GM18873 (cell line): Measurements from ENCODE around the gene CLEC2L.

Experiments
- ATAC-seq: cut with Tn5 transposase; IDR thresholded peaks from one replicate; pipeline ENCODE4 v1.9.1; 2021; ENCODE audit warnings: mild to moderate bottlenecking, moderate library complexity, moderate number of reproducible peaks; ENCODE audit not compliant: unreplicated experiment, low FRiP score

The CLEC2L gene

GRCh38 chr7:139523199-139523941 lies at the start of gene CLEC2L:
TSS of gene CLEC2L (plus strand) at chr7:139523685. CDS start at chr7:139523928, 243 bp downstream.
- ATAC-seq = no peak

GRCh38 chr7:139476139-139476538 lies 47.3 kb upstream of the CLEC2L start:
- ATAC-seq = no peak

DNA sequence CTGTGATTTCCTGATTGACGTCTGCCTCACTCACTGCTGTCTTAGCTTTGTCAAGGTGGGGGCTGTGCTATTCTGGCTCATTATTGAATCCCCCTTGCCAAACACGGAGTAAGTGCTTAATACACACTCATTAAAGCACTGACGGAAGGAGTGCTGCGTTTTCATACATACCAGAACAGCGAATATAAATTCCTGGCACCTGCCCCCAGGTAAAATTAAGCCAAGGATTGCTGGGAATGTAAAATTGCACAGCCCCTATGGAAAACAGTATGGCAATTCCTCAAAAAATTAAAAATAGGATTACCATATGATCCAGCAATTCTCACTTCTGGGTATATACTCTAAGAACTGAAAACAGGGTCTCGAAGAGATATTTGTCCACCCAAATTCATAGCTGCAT lies 46.6 kb upstream of the CLEC2L start:
- ATAC-seq = no peak

GRCh38 chr7:139479620-139480019 lies 43.9 kb upstream of the CLEC2L start:
- ATAC-seq = no peak

GRCh38 chr7:139481364-139481763 lies 42.1 kb upstream of the CLEC2L start:
- ATAC-seq = no peak

DNA sequence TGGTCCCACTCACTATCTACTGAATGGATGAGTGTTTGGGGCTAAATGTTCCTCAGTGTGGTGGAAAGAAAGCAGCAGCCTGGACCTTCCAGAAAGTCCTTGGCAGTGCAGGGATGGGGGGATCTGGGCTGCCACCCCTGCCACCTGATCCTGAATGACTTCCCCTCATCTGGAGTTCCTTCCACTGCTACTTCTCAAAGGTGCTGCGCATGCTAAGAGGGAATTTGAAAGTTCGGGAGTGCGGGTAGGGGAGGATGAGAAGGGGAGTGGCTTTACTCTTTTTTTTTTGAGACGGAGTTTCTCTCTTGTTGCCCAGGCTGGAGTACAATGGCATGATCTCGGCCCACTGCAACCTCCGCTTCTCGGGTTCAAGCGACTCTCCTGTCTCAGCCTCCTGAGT lies 41.4 kb upstream of the CLEC2L start:
- ATAC-seq = no peak

- ATAC-seq = no peak
Measured at GRCh38 chr7:139482662-139483466, 40.6 kb upstream of the CLEC2L start.

- no peak for ATAC-seq
Measured at GRCh38 chr7:139487366-139488080, 36.0 kb upstream of the CLEC2L start.

DNA sequence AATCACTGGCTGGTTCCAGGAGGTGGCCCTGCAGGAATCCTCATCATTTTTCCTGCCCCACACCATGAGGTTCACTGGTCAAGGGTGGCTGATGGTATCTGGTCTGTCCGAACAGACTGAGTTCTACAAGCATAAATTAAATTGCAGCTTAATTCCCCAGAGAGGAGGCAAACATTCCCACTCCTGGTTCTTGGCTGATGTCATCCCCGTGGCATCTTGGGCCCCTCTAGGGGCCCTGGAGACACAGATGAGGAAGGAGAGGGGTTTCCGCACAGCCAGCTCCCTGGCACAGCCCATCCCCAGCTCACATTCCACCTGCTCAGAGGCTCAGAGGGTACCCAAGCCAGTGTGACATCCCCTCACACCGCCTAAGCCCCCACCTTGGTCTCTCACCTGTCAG lies 34.7 kb upstream of the CLEC2L start:
- no peak for ATAC-seq

GRCh38 chr7:139490130-139490529 lies 33.4 kb upstream of the CLEC2L start:
- no peak for ATAC-seq

GRCh38 chr7:139492293-139492692 lies 31.2 kb upstream of the CLEC2L start:
- no peak for ATAC-seq

DNA sequence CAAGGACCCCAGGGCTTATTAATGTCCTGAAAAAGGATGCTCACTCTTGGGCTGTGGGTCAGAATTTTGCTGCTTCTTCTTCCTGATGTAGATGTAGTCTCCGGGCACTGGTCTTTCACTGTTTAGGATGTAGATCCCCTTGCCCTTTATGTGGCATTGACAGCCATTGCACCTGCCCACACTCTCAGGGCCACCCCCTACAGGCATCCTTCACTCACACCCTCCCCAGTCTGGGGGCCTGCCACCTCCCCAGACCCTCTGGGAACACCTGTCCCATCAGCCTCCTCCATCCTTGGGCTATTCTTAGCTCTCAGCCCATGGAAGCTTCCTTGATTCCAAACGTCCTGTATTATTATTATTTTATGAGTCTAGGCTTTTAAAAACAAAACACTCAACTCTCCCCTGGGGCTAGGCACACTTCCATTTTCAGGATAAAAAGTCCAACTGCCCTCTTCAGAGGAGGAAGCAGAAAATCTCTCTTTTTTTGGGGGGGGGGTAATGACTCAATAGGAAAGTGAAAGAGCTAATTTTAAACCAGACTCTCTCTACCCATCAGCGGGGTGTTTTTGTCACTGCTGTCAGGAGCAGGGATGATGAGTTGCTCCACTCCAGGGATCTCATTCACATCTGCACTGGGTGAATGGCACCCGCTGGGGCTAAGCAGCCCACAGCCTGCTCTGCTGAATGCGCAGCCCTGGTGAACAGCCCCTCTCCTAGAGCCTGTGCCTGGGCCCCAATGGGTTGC lies 28.5 kb upstream of the CLEC2L start:
- peak; percentile 79 for ATAC-seq

- no peak for ATAC-seq
Measured at GRCh38 chr7:139495580-139496125, 27.8 kb upstream of the CLEC2L start.

- no peak for ATAC-seq
Measured at GRCh38 chr7:139496528-139496927, 27.0 kb upstream of the CLEC2L start.

DNA sequence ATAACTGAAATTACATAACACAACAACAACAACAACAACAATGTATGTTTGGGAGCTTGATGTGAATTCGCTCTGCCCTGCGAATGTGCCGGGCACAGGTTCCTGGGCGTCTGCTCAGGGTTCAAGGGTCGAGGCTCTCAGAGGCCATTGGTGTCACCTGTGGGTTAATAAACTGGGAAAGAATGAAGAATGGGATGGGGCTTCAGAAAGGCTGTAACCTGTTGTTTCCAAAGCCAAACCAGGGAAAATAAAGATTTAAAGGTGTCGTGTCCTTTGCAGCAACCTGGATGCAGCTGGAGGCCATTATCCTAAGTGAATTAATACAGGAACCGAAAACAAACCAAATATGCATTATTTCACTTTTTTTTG lies 22.7 kb upstream of the CLEC2L start:
- no peak for ATAC-seq

GRCh38 chr7:139502226-139502625 lies 21.3 kb upstream of the CLEC2L start:
- ATAC-seq = no peak

- ATAC-seq = no peak
Measured at GRCh38 chr7:139505563-139505962, 17.9 kb upstream of the CLEC2L start.

GRCh38 chr7:139509535-139509934 lies 13.9 kb upstream of the CLEC2L start:
- no peak for ATAC-seq

DNA sequence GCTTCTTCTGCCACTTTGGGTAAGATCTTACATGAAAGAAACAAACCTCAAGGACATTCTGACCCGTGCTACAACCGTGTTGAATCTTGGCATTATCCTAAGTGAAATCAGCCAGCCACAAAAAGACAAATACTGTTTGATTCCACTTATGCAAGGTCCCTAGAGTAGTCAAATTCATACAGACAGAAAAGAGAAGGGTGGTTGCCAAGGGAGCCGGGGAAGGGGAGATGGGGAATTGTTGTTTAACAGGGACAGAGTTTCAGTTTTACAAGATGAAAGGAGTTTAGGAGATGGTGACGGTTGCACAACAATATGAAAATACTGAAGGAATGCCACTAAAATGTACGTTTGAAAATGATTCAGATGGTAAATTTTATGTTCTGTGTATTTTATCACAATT lies 12.2 kb upstream of the CLEC2L start:
- ATAC-seq = no peak

- ATAC-seq = no peak
Measured at GRCh38 chr7:139515266-139515665, 8.2 kb upstream of the CLEC2L start.
